H7 (cell line): ENCODE data around the gene CD1D. TPM values are rescaled to one million over a fixed set of nuclear protein-coding genes. Genes with fewer than 3 reads are reported as not detected.

Experiments used
- total RNA-seq: library from RNA; depleted of rRNA; stranded (reverse); fragments of >200 nt; shearing (Covaris generic); gene quantifications from 2 replicates; pipeline ENCODE4 v1.2.3, GENCODE V29; 2014; rRNA removed

CD1D gene
- total RNA-seq, 1 experiment from 2014 or later = 5.9 TPM

Other genes starting within 250 kb of the CD1D start
- 48.2 and 56.5 TPM in 2 replicates for gene KIRREL1, start 187.2 kb upstream of the CD1D start, total RNA-seq
- not detected in 2 replicates for gene CD1A, start 73.5 kb downstream of the CD1D start, total RNA-seq
- not detected in 2 replicates for gene CD1C, start 109.0 kb downstream of the CD1D start, total RNA-seq
- not detected in 2 replicates for gene CD1B, start 150.6 kb downstream of the CD1D start, total RNA-seq
- not detected in 2 replicates for gene CD1E, start 173.0 kb downstream of the CD1D start, total RNA-seq
- gene OR10T2, start 218.6 kb downstream of the CD1D start, total RNA-seq = not detected in 2 replicates
- gene OR10K2, start 245.3 kb downstream of the CD1D start, total RNA-seq = not detected in 2 replicates